Glutamatergic neuron (in vitro differentiated cells): ENCODE measurements around the gene EPB41. TPM values are rescaled to one million over a fixed set of nuclear protein-coding genes. Genes with fewer than 3 reads are reported as not detected.
"Not testable (repeated sequence)": the region's sequence is repeated elsewhere in the genome, so short reads cannot be mapped to it uniquely, and the experiment has no call there.

Experiments
- DNase-seq: peaks from one replicate; pipeline ENCODE4 v3.0.0; 2022
- H3K27ac Mint-ChIP-seq: one replicate; pipeline ENCODE4 v1.8.0; 2020; ENCODE audit warnings: mild to moderate bottlenecking, mixed read lengths, inconsistent platforms; ENCODE audit not compliant: unreplicated experiment
- H3K27me3 Mint-ChIP-seq: one replicate; pipeline ENCODE4 v1.8.0; 2020; ENCODE audit warnings: mild to moderate bottlenecking, moderate library complexity, mixed read lengths, inconsistent platforms; ENCODE audit not compliant: unreplicated experiment
- H3K36me3 Mint-ChIP-seq: one replicate; pipeline ENCODE4 v1.8.0; 2020; ENCODE audit warnings: mild to moderate bottlenecking, mixed read lengths, inconsistent platforms; ENCODE audit not compliant: unreplicated experiment
- H3K4me1 Mint-ChIP-seq: one replicate; pipeline ENCODE4 v1.8.0; 2020; ENCODE audit warnings: mild to moderate bottlenecking, low read depth, mixed read lengths, inconsistent platforms; ENCODE audit not compliant: unreplicated experiment
- H3K4me3 Mint-ChIP-seq: one replicate; pipeline ENCODE4 v1.8.0; 2020; ENCODE audit warnings: mild to moderate bottlenecking, mixed read lengths, inconsistent platforms; ENCODE audit not compliant: unreplicated experiment
- H3K9me3 Mint-ChIP-seq: one replicate; pipeline ENCODE4 v1.8.0; 2020; ENCODE audit warnings: mild to moderate bottlenecking, moderate library complexity, mixed read lengths, inconsistent platforms; ENCODE audit not compliant: unreplicated experiment
- CTCF ChIP-seq: fragments of 200-600 bp; sonication (generic); IDR thresholded peaks from one replicate; pipeline ENCODE4 v1.5.0; 2021; ENCODE audit not compliant: partially characterized antibody, unreplicated experiment
- total RNA-seq: library from RNA; stranded (reverse); fragmentation: NEBNext Ultra II Directional; extraction: Animal tissue kit (Norgen Biotek cat#: 25700); gene quantifications from one replicate; pipeline ENCODE4 v1.2.1, GENCODE V29; 2021; ENCODE audit not compliant: unreplicated experiment

EPB41 gene
- total RNA-seq, 1 donor from 2014 or later: 213 TPM

- no peaks in the 10 kb centered on the region for H3K27me3 Mint-ChIP-seq
- H3K27ac Mint-ChIP-seq: no peak overlapping the region
- TF ChIP-seq CTCF: no peak
- H3K36me3 Mint-ChIP-seq: no peaks in the 10 kb centered on the region
- no peak overlapping the region for H3K4me3 Mint-ChIP-seq
- no peaks in the 10 kb centered on the region for H3K9me3 Mint-ChIP-seq
- DNase-seq: no peak
- H3K4me1 Mint-ChIP-seq: peaks cover 21% of the 10 kb centered on the region
These were observed 19.5 kb downstream of the EPB41 start for GRCh38 chr1:28933918-28934317.

- no peak for DNase-seq
- Mint-ChIP-seq H3K27me3 (no peaks in the 10 kb centered on the region), H3K9me3 (no peaks in the 10 kb centered on the region), H3K4me1 (peaks cover 21% of the 10 kb centered on the region), H3K27ac (no peak overlapping the region), H3K4me3 (no peak overlapping the region), H3K36me3 (no peaks in the 10 kb centered on the region)
- TF ChIP-seq CTCF: no peak
These were observed 20.3 kb downstream of the EPB41 start for GRCh38 chr1:28934676-28935075.

- Mint-ChIP-seq H3K4me3 (no peak overlapping the region), H3K9me3 (no peaks in the 10 kb centered on the region), H3K27me3 (peaks cover 2% of the 10 kb centered on the region), H3K27ac (no peak overlapping the region), H3K4me1 (peaks cover 23% of the 10 kb centered on the region), H3K36me3 (no peaks in the 10 kb centered on the region)
- no peak for DNase-seq
- no peak for TF ChIP-seq CTCF
These were observed 20.9 kb downstream of the EPB41 start for GRCh38 chr1:28935293-28935692.

GRCh38 chr1:28936094-28936493, 21.7 kb downstream of the EPB41 start:
- H3K27me3 Mint-ChIP-seq: peaks cover 2% of the 10 kb centered on the region
- H3K36me3 Mint-ChIP-seq: no peaks in the 10 kb centered on the region
- H3K4me3 Mint-ChIP-seq: no peak overlapping the region
- H3K9me3 Mint-ChIP-seq: no peaks in the 10 kb centered on the region
- no peak for DNase-seq
- H3K4me1 Mint-ChIP-seq: peaks cover 23% of the 10 kb centered on the region
- H3K27ac Mint-ChIP-seq: no peak overlapping the region
- no peak for TF ChIP-seq CTCF

GRCh38 chr1:28936528-28936927, 22.2 kb downstream of the EPB41 start:
- DNase-seq: no peak
- Mint-ChIP-seq H3K9me3 (no peaks in the 10 kb centered on the region), H3K27me3 (peaks cover 2% of the 10 kb centered on the region), H3K4me1 (peaks cover 23% of the 10 kb centered on the region), H3K27ac (no peak overlapping the region), H3K36me3 (no peaks in the 10 kb centered on the region), H3K4me3 (no peak overlapping the region)
- no peak for TF ChIP-seq CTCF

- H3K27me3 Mint-ChIP-seq, H3K36me3 Mint-ChIP-seq: not testable (repeated sequence)
These were observed 29.2 kb downstream of the EPB41 start for GRCh38 chr1:28943581-28943980.

More at GRCh38 chr1:28943581-28943980, 29.2 kb downstream of the EPB41 start:
- H3K4me3 Mint-ChIP-seq, DNase-seq, H3K9me3 Mint-ChIP-seq, H3K27ac Mint-ChIP-seq: not testable (repeated sequence)
- peaks cover 21% of the 10 kb centered on the region for H3K4me1 Mint-ChIP-seq
